Muscle layer of colon (tissue), 2 donors: ENCODE results near the gene DUS2.

Experiments used
- H3K27ac ChIP-seq: one replicate; pipeline ENCODE4 v1.7.0; 2013; ENCODE audit warnings: low read depth, mild to moderate bottlenecking, low read length, moderate library complexity
- H3K27me3 ChIP-seq, 2 donors: one replicate each; pipeline ENCODE4 v1.7.0; 2013; ENCODE audit warnings: low read length in 2 of 2, mild to moderate bottlenecking in 2 of 2; ENCODE audit not compliant: insufficient read depth in 2 of 2, control insufficient read depth in 1 of 2
- H3K36me3 ChIP-seq: one replicate; pipeline ENCODE4 v1.7.0; 2013; ENCODE audit warnings: mild to moderate bottlenecking, low read length; ENCODE audit not compliant: insufficient read depth
- H3K4me1 ChIP-seq: one replicate; pipeline ENCODE4 v1.7.0; 2013; ENCODE audit warnings: mild to moderate bottlenecking, low read length; ENCODE audit not compliant: insufficient read depth
- H3K4me3 ChIP-seq, 2 donors: one replicate each; pipeline ENCODE4 v1.7.0; 2013; ENCODE audit warnings: low read length in 2 of 2, low read depth in 1 of 2, mild to moderate bottlenecking in 1 of 2, moderate library complexity in 1 of 2
- H3K9ac ChIP-seq: one replicate; pipeline ENCODE4 v1.7.0; 2013; ENCODE audit warnings: low read length
- H3K9me3 ChIP-seq: one replicate; pipeline ENCODE4 v1.7.0; 2013; ENCODE audit warnings: mild to moderate bottlenecking, low read length
- donor health status: abdominal sarcoma.
- donor health status: Adenocarcinoma of cecum.

The DUS2 gene

DNA sequence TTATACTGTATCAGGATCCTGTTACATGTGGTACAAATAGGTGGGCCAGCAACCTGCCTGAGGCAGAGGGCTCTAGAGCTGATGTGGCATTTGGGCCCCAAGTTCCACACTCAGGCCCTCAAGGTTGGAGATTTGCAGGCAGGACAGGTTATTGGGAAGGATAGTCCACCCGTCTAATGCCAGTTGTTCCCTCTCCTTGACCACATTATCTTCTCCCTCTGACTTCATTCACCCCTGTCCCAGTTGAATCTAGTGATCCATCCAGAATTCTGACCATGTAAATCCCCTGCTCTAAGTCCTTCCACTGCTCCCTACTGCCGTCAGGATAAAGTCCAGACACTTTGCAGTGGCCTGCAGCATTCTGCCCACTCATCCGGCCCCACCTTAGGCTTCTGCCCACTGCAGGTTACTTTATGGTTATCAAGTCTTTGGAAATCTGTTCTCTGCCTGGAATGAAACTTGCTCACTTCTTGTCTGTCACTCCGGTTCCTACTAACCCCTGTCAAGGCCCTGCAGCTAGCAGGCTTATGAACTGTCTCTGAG, 60.2 kb downstream of the DUS2 start:
- H3K4me3 ChIP-seq, result peak overlapping the region in 1 of 2 donors; percentile 95
- peak overlapping the region; percentile 99 for H3K27ac ChIP-seq
- peak overlapping the region; percentile 98 for H3K9ac ChIP-seq

DNA sequence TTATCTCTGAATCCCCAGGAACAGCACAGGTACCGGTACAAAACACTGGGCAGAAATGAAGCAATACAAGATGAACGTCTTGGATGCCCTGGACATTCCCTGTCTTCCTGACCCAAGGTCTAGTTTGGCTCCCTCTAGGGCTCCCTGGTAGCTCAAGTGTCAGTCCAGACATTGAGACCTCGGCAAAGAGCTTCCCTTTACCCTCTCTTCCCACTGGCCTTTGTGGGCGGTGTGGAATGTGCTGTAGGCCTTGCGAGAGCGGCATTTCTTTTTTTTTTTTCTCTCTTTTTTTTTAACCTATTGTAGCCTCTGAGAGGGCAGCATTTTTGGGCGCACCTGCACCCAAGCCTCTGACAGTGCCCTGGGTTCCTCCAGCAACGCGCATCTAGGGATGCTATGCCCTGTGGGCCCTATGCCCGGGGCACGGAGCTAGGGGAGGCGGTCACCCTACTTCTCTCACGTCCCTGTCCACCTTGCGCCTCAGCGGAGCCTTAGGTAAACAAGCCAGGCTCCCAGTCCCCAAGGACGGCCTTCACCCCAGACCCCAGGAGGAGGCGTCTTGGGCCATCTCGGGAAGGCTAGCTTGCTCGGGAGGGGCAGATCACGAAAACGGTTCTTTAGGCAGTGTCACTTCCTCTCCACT, 60.9 kb downstream of the DUS2 start:
- H3K27me3 ChIP-seq, result no peaks in the 10 kb centered on the region
- peaks cover 2% of the 10 kb centered on the region for H3K36me3 ChIP-seq
- peak overlapping the region; percentile 88 to 95 for H3K4me3 ChIP-seq
- peak overlapping the region; percentile 98 for H3K9ac ChIP-seq
- no peaks in the 10 kb centered on the region for H3K9me3 ChIP-seq
- peak overlapping the region; percentile 99 for H3K27ac ChIP-seq
- peaks cover 48% of the 10 kb centered on the region for H3K4me1 ChIP-seq

More for the DNA sequence above, 60.2 kb downstream of the DUS2 start:
- H3K9me3 ChIP-seq, result no peaks in the 10 kb centered on the region
- no peaks in the 10 kb centered on the region for H3K27me3 ChIP-seq
- H3K36me3 ChIP-seq, result peaks cover 8% of the 10 kb centered on the region
- H3K4me1 ChIP-seq, result peaks cover 44% of the 10 kb centered on the region

DNA sequence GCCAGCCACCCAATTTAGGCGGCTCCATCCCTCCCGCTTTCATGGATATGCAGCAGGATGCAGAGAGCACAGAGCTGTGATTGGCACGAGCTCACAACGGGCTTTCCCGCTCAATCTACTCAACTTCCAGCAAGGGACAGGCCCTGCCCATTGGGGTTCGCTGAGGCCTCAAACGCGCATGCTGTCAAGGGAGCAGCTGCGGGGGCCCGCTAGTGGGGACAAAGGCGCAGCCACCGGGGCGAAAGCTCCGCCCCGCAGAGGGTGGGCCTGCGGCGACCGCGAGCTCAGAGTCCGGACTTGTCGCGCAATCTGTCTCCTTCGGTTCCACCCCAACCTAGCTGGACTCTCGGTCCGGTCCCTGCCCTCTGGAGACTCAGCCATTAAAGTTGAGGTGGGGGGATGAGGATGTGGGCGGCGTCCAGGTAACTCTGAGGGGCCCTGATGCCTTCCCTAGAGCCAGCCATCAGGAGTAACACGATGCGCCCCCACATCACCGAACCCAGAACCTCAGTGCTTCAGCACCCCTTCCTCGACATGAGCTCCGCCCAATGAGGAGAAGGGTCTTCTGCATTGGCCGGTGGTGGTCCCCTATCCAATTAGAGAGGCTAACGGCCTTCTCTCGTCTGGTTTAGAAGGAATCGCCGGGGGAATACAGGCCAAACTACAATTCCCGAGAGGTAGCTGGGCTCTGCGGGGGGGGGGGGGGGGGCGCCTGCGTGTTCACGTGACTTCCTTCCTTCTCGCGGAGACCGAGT, 61.6 kb downstream of the DUS2 start:
- H3K9ac ChIP-seq, result peak overlapping the region; percentile 98
- H3K36me3 ChIP-seq, result no peaks in the 10 kb centered on the region
- peak overlapping the region; percentile 88 to 95 for H3K4me3 ChIP-seq
- H3K4me1 ChIP-seq, result peaks cover 48% of the 10 kb centered on the region
- H3K27me3 ChIP-seq, result no peaks in the 10 kb centered on the region
- H3K27ac ChIP-seq, result peak overlapping the region; percentile 99
- H3K9me3 ChIP-seq, result no peaks in the 10 kb centered on the region

DNA sequence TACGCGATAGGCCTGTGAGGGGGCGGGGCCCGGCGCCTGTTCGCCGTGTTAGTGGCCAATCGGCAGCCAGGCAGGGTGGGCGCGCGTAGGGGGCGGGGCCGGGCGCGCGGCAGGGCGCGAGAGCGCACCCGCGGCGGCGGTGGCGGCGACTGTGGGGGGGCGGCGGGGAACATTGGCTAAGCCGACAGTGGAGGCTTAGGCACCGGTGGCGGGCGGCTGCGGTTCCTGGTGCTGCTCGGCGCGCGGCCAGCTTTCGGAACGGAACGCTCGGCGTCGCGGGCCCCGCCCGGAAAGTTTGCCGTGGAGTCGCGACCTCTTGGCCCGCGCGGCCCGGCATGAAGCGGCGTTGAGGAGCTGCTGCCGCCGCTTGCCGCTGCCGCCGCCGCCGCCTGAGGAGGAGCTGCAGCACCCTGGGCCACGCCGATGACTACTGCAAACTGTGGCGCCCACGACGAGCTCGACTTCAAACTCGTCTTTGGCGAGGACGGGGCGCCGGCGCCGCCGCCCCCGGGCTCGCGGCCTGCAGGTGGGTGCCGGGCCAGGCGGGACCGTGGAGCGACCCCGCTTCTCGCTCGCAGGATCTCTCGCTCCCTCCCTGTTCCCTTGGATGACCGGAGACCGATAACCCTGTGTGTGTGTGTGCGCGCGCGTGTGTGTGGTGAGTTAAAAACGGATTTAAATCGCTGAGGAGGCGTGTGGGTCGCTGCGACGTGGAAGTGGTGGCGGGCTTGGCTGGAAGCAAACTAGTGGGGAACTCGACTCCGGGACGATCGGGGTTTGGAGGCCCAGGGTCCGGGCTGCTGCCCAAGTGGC, 62.4 kb downstream of the DUS2 start, which contains the start of gene NFATC3:
Gene NFATC3 (plus strand): TSS at position 112 of the 813 bp plus-strand sequence. CDS start 312 bp downstream, at position 424.
- Histone ChIP-seq H3K9me3 (no peaks in the 10 kb centered on the region), H3K36me3 (no peaks in the 10 kb centered on the region), H3K4me1 (peaks cover 41% of the 10 kb centered on the region), H3K27me3 (no peaks in the 10 kb centered on the region), H3K27ac (peak within 1 kb of the TSS; percentile 99), H3K9ac (peak within 1 kb of the TSS; percentile 98), H3K4me3 (peak within 1 kb of the TSS; percentile 88 to 95)

DNA sequence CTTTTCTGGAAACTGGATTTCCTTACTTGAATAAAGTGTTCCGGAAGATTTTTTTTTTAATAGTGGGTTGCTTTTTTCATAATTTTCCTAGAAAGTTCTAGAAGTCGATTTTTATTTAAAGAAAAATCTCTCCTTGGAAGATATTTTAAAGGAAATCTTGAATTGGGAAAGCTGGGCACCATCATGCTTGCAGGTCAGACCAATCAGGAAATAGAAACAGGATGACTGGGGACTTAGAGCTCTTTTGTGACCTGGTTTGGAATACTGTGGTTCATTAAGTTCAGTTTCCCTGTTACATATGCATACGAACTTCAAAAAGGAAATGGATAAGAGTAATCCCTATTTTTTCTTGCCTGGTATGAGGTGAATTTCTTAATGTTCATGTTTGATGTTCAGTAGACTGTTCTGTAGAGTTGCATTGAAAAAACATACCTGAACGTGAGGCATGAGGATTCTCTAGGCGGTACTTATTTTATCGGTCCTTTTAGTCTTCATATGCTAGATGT, 63.3 kb downstream of the DUS2 start:
- Histone ChIP-seq H3K4me1 (peaks cover 49% of the 10 kb centered on the region), H3K27ac (peak overlapping the region; percentile 89), H3K36me3 (no peaks in the 10 kb centered on the region), H3K9ac (peak overlapping the region; percentile 83), H3K4me3 (peak overlapping the region; percentile 80 to 85), H3K9me3 (no peaks in the 10 kb centered on the region), H3K27me3 (no peaks in the 10 kb centered on the region)

DNA sequence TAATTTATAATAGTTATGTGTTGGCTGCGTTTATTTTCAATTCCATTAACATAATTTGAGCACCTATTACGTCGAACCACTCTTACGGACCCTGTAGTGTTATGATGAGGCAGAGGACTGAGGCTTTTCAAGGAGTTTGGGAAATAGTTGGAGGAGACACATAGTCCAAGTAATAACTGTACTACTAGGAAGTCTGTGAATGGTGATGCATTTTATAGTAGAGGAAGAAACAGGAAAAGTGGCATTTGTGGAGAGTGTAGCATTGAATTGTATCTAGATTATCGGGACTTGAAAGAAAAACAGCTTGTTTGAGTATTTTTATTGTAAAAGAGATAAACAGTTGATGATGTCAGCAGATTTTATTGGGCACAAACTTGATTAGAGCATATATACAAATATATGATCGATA, 63.8 kb downstream of the DUS2 start:
- Histone ChIP-seq H3K9ac (peak overlapping the region; percentile 83), H3K4me3 (peak overlapping the region; percentile 80 to 85), H3K36me3 (no peaks in the 10 kb centered on the region), H3K4me1 (peaks cover 54% of the 10 kb centered on the region), H3K27me3 (no peaks in the 10 kb centered on the region), H3K27ac (peak overlapping the region; percentile 89), H3K9me3 (no peaks in the 10 kb centered on the region)

DNA sequence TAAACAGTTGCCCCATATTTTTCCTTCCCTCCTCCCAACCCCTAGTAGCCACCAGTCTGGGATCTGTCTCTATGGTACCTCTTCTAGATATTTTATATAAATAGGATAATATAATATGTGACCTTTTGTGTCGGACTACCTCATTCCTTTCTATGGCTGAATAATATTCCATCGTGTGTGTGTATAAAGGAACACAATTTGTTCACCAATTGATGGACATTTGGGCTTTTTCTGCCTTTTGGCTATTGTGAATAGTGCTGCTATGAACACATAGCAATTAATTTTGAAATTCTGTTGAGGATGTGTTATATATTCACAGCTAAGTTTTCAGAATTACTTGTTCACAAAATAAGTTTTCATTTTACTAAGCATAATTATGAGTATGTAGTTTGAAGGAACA, 64.6 kb downstream of the DUS2 start:
- peaks cover 50% of the 10 kb centered on the region for H3K4me1 ChIP-seq
- H3K27ac ChIP-seq, result no peak overlapping the region
- H3K9ac ChIP-seq, result no peak overlapping the region
- no peaks in the 10 kb centered on the region for H3K36me3 ChIP-seq
- H3K4me3 ChIP-seq, result no peak overlapping the region
- H3K9me3 ChIP-seq, result no peaks in the 10 kb centered on the region
- no peaks in the 10 kb centered on the region for H3K27me3 ChIP-seq

DNA sequence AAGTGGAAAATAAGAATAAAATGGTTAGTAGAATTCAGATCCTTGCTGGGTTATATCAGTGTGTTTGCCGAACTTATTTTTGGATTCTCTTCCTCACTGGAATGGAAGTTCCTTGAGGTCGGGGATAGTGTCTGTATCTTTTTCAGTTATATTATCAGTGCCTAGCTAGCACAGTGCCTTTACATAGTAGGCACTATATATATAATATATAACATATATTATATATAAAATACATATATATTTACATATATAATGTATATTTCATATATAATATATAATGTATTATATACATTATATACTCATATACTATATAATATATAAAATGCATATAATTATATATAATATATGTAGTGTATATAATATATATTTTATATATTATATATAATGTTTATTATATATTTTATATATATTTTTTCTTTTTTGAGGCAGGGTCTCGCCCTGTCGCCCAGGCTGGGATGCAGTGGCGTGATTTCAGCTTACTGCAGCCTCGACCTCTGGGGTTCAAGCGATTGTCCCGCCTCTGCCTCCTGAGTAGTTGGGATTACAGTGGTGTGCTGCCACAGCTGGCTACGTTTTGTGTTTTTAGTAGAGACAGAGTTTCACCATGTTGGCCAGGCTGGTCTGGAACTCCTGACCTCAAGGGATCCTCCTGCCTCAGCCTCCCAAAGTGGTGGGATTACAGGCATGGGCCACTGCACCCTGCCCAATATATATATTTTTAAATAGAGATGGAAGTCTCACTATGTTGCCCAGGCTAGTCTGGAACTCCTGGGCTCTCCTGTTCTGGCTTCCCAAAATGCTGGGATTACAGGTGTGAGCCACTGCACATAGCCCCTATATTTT, 65.3 kb downstream of the DUS2 start:
- no peaks in the 10 kb centered on the region for H3K27me3 ChIP-seq
- no peaks in the 10 kb centered on the region for H3K36me3 ChIP-seq
- H3K9ac ChIP-seq, result no peak overlapping the region
- no peak overlapping the region for H3K27ac ChIP-seq
- no peak overlapping the region for H3K4me3 ChIP-seq
- no peaks in the 10 kb centered on the region for H3K9me3 ChIP-seq
- peaks cover 50% of the 10 kb centered on the region for H3K4me1 ChIP-seq

DNA sequence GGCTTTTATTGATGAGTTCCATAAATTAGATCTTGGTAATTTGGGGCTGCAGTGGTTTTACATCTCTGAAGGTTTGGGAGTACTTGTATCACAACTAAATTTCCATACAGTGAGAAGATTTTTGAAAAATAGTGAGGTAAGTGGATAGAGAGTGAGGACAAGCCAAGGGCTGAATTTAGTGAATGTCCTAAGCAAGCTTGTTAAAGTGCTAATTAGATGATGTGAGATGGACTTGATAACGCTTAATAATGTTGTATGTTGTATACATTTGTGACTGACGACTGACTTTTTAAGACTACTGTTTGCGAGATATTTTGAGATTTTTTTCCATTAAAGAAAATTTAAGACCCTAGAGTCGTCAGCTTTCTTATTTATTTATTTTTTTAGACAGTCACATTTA, 66.0 kb downstream of the DUS2 start:
- Histone ChIP-seq H3K36me3 (no peaks in the 10 kb centered on the region), H3K4me3 (no peak overlapping the region), H3K27ac (no peak overlapping the region), H3K9ac (no peak overlapping the region), H3K27me3 (no peaks in the 10 kb centered on the region), H3K4me1 (peaks cover 43% of the 10 kb centered on the region), H3K9me3 (no peaks in the 10 kb centered on the region)

DNA sequence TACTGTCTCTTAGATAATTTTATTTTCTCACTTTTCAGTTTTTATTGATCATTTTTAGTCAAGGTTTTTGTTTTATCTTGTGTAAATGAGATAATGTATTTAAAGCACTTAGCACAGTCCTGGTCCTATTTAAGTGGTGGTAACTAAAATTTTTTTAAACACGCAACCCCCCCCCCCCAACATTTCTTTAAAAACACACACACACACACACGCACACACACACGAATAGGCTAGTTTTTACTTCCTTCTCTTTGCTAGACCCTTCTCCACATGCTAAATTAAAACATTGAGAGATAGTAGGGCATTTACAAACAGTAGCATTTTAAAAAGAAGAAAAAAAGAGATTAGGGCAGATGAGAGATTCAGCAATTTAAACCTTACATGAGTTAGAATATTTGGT, 67.0 kb downstream of the DUS2 start:
- H3K27me3 ChIP-seq, result no peaks in the 10 kb centered on the region
- H3K4me1 ChIP-seq, result peaks cover 42% of the 10 kb centered on the region
- no peak overlapping the region for H3K27ac ChIP-seq
- H3K9me3 ChIP-seq, result no peaks in the 10 kb centered on the region
- no peaks in the 10 kb centered on the region for H3K36me3 ChIP-seq
- no peak overlapping the region for H3K4me3 ChIP-seq
- no peak overlapping the region for H3K9ac ChIP-seq
